Endometrial microvascular endothelial cells (primary cell): Measurements from ENCODE around the gene TSLP. TPM values are rescaled to one million over a fixed set of nuclear protein-coding genes. Genes with fewer than 3 reads are reported as not detected.

Source experiments
- in situ Hi-C: cut with HindIII; loops from 2 replicates; pipeline ENCODE4 v1.10.0; 2017; ENCODE audit warnings: low sequenced_read_pairs, low pct_unique_long_range_greater_than_20kb; ENCODE audit errors: inconsistent ontology term
- total RNA-seq: library from RNA; depleted of rRNA; stranded (reverse); fragments of >200 nt; gene quantifications from one replicate; pipeline ENCODE4 v1.2.3, GENCODE V29; 2015; ENCODE audit errors: inconsistent ontology term

TSLP gene
- 0.19 TPM for total RNA-seq

DNA sequence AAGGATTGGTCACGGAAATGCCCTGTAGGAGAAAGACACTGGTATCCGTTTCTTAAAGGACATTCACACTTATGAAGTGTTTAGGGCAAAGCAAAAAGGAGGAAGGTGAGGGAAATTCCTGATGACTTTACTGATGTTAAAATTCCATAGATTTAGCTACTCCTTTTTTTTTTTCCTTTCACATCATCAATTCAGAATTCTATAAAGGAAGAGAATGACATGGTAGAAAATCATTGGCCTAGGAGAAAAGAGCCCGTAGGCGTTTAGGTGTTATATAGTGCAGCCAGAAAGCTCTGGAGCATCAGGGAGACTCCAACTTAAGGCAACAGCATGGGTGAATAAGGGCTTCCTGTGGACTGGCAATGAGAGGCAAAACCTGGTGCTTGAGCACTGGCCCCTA is at the start of gene TSLP:
TSS of gene TSLP (plus strand) at position 301 of the 400 bp plus-strand sequence. CDS start 178 bp downstream, outside the sequence.
- in situ Hi-C loops: no loop called here

DNA sequence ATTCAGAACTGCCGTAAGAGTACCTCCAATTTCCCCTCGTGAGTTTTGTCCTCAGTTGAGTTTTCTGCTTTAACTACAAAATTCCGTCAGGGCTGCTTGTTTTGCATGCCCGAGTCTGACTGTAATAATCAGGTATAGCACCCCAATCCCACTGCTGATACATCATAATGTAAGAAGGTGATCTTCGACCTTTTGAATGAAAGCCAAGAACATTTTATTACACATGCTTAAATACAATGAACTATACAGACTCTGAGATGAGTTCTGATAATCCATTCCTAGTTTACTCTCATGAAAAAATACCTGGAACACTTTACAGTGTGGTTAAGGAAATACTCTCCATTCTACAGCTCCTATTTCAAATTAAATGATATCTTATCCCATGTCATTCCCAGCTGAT is 49.2 kb upstream of the TSLP start:
- in situ Hi-C loops: no loop called here

DNA sequence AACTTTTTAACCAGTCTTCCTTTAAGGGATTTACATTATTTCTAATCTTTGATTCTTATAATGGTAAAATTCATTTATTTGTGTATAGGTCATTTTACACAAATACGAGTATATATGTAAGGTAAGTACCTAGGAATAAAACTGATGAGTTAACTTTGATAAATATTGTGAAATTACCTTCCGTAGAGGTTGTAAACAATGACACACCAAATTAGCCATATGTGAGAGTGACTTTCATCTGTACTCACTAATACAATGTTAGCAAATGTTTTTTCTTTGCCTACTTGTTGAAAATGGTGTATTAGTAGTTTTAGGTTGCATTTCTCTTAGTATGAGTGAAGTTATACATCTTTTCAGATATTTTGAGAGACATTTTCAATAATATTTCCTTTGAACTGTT is 42.6 kb upstream of the TSLP start:
- in situ Hi-C loops: no loop called here

DNA sequence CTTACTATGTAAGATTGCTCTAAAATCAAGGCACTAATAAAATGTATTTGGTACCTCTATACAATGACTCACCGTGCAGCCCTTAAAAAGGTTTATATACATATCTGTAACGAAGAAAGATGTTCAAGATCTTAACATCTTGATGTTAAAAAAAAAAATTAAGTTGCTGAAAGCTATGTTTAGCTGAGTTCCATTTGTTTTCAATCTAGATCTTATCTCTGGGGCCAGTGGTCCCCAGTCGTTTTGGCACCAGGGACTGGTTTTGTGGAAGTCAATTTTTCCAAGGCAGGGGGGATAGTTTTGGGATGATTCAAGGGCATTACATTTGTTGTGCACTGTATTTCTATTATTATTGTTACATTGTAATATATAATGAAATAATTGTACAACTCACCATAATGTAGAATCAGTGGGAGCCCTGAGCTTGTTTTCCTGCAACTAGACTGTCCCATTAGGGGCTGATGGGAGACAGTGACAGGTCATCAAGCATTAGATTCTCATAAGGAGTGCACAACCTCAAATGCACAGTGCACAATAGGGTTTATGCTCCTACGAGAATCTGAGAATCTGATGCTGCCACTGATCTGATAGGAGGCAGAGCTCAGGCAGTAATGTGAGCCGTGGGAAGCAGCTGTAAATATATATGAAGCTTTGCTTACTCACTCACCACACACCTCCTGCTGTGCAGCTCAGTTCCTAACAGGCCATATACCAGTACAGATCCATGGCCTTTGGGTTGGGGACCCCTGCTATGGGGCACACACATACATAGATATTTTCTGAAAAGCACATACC is 27.6 kb upstream of the TSLP start:
- in situ Hi-C loops: no loop called here

DNA sequence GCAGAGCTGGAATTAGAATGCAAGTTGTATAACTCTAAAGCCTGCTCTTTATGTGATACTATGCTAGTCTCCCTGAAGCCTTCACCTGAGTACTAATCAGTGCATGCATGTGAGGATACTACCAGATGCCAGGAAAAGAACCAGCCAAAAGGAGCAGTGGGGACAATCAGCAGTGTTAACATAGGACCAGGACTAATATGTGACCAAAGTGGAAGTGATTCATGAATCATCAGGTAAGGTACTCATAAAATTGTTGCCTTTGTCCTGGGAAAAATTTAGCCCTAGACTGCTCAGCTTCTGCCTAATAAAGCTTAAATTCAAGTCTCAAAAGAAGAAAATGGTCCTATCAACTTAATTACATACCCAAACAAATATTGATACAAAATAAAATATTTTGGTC is 13.4 kb upstream of the TSLP start:
- in situ Hi-C loops: no loop called here

DNA sequence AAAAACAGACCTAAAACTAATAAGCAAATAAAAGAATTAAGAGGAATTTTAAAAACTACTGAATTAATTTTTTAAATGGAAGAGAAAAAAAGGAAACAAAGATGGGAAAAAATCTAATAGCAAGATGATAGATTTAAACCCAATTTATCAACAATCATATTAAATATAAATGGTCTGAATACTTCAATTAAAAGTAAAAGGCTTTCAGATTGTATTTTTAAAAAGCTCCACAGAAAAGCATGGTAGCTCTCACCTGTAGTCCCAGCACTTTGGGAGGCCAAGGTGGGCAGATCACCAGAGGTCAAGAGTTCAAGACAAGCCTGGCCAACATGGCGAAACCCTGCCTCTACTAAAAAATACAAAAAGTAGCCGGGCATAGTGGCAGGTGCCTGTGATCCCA is 11.3 kb upstream of the TSLP start:
- in situ Hi-C loops: no loop called here

DNA sequence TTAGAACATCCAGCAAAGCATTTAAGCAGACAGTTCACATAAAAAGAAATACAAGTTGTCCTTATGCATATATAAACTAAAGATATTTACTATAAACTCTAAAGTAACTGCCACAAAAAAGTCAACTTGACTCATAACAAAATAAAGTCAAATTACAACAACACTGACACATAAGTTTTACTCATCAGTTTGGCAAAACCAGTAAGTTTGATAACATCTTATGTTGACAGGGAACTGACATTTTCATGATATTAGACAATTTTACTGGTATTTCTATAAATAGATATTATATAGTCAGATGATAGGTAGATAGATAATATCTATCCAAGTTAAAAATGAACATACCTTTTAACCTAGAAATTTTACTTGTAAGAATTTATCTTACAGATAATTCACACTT is 9.9 kb upstream of the TSLP start:
- in situ Hi-C loops: no loop called here

DNA sequence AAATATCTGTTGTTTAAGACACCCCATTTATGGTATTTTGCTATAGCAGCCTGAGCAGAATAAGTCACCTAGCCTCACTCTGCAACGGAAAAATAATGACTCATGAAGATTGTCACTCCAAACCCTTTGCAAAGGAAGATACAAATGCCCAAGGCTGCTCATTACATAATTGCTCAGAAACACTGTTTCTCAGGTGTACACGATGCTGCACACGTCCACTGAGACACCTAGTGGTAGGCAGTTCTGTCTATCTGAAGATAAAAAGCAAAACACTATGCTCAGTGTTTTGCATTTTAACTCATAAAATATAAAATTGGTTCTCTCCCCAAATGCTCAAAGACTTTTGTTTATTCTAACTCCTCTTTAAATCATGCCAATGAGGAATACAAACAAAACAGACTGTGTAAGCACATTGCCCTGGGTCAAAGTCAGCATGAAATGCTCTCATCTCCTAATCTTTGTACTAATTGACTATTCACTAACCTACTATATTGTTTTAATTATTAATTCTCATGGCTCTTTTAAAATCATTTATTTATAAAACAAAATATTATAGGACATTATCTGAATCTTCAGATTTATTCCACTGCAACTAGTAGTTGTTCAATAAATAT is 7.7 kb upstream of the TSLP start:
- in situ Hi-C loops: no loop called here

DNA sequence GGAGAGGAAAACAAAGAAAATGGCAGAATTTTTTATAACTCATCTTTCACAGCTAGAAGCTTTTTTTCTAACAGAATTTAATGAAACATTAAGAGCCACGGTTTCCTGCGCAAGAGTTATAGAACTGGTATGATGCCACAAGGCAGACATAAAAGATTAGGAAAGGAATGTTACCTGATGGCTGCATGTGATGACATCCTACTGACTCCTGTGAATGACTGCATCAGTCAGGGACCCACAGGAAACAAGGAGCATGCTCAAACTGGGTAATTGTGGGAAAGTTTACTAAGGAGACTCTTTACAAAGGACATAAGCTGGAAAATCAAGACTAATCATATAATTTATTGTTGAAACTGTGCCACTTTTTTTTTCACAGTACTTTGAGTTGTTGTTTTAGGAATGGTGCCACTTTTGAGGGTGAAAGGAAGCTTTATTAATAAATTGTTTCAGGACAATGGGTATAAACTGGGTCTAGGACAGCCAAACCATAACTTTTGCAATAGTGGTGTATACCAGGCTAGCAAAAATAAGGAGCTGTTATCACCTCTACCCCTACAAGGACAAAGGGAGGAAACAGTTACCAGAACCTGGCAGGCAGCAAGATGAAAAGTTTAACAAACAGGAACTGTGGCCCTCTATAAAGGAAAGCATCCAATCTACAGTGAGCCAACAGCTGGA is 5.1 kb upstream of the TSLP start:
- in situ Hi-C loops: no loop called here

DNA sequence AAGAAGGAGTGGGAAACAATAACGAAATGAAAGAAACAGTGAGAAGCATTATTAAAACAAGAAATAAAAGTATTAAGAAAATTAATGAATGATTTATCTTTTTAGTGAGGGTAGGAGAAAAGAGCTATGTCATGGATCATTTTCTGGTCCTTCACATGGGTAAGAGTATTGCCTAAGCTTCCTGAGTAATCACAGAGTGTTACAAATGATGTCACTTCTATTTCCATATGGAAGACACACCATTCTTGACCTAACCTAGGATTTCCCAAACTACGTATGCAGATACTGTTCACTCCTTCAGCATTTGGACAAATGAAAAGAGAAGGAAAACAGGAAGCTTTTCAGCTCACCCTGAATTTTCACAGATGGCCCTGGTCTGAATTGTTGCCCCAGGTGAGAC is 3.3 kb upstream of the TSLP start:
- in situ Hi-C loops: no loop called here

DNA sequence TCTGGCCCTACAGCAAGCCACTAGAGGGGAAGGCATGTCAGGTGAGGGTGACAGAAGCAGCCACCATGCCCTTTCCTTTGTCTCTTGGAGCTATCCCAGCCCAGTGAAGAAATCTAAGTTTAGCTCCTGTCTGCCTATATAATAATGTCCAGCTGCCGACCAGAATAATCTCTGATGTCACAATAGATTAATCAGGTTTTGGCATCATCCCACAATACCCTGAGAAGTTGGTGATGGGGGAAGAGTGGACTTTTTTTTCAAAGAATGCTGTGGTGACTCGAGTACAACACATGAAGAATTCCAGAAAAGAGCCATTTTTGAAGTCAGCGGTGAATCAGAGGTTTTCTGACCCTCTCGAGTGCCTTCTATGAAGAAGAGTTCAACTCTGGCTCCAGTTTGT is 1.7 kb upstream of the TSLP start:
- in situ Hi-C loops: no loop called here

DNA sequence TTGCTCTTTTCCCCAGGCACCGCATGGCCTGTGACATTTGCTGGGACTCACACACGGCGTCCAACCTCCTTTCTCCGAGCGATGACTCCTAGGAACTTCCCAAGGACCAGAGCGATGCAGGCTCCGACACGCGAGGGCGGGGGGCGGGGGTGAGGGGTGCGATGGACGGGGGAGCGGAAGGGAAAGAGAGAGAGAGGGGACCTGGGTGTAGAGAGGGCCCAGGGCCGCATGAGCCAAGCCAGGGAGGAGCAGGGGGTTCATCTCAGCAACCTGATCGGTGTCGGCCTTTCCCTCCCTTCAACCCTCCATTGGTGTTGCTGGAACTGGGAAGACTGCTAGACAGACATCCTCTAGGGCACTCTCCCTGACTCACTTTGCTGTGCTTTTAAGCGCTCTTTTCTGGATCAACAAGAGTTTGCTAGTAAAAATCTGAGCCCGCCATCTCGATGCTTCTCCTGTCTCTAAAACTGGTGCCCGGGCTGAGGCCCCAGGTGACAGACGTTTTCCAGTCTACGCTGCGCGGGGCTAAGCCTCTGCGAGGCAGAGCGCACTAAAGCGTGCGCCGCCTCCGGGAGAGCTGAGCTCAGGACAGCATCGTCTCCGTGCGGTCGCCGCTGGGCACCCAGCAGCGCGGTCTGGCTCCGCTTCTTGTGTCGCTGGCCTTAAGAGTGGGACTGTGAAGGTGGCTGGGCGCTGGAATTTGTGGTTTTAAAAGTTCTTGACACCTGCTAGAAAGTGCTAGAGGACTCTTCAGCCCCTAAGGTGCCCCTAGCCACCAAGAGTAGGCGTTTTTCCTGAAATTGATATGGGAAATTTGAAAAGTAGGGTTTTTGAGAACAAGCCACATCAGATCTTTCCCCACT is 1.0 kb upstream of the TSLP start:
- in situ Hi-C loops: no loop called here

DNA sequence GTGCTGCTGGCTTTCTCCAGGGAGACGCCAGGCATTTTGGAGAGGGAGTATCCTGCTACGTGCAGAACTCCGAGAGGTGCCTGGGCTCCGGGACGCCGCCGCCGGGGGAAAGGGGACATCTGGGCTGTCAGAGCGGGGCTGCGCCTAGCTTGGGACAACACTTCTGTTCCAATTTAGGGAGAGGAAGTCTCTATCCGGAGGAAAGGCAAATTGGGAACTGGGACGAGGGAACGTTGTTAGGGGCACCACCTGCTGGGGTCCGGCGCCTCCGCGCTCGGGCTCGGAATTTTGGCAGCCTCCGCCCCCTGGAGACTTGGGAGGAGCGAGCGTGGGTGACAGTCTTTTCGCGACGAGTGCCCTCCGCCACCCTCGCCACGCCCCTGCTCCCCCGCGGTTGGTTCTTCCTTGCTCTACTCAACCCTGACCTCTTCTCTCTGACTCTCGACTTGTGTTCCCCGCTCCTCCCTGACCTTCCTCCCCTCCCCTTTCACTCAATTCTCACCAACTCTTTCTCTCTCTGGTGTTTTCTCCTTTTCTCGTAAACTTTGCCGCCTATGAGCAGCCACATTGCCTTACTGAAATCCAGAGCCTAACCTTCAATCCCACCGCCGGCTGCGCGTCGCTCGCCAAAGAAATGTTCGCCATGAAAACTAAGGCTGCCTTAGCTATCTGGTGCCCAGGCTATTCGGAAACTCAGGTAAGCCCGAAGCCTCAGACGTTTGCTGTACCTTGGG is 1.6 kb downstream of the TSLP start:
- in situ Hi-C loops: no loop called here

DNA sequence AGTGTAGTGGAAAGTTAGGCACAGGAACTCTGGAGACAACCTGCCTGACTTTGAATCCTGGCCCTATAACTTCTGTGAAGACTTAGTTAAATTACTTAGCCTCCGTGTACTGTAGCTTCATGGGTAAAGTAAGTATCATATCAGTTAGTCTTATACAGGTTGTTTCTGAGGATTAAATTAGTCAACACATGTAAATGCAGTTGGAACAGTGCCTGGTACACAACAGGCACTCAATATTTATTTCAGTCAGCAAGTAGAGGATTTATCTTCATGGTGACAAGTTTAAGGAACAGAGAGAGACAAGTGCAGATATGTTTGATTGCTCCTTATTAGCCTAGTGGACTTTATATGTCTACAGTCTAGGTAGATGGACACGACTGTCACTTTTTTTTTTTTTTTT is 2.7 kb downstream of the TSLP start:
- in situ Hi-C loops: no loop called here

DNA sequence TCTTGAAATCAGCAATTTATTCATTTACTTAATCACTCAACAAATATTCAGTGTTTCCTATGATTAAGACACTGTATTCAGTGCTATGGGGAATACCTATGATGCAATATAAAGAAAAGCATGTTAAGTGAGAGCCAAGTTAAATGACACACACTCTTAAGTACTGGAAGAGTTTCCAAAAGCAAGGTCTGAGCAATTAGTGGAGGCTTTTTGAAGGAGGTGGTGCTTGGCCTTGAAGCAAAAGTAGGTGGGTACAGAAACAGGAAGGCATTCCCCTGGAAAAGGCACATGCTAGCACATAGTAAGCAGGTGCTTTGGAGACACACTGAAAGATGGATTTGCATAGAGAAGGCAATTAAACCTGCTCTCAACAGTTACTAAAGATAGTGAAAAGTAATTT is 4.0 kb downstream of the TSLP start:
- in situ Hi-C loops: no loop called here

DNA sequence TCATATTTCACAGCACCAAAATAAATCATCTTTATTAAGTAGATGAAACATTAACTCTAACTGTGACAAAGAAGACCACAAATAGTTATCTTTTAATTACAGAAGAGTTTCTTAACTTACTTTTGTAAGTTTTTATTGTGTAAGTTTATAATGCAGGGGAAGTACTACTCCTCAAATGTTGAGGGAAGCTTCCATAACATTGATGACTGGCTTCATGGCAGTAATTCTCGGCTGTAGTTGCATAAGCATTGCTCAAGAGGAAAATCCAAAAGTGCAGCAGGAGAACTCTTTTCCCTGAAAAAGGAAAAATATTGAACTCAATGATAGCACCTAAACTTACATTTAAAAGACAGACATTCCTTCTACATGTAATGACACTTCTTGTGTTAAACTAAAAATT is 4.6 kb downstream of the TSLP start:
- in situ Hi-C loops: no loop called here

DNA sequence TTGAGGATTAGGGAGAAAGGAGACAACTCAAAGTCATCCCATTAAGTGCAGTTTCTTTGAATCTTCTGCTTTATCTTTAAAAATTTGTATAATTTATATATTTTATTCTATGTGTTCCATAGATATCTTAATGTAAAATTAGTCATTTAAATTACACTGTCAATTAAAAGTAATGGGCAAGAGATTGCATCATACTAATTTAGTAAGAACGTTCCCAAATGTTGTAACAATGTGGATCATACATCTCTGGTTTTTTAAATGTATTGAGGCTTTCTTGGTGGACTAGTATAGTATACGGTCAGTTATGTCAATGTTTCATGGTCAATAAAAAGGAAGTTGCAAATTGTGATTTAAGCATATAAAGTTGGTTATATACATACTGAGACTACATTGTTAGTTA is 6.2 kb downstream of the TSLP start:
- in situ Hi-C loops: no loop called here

DNA sequence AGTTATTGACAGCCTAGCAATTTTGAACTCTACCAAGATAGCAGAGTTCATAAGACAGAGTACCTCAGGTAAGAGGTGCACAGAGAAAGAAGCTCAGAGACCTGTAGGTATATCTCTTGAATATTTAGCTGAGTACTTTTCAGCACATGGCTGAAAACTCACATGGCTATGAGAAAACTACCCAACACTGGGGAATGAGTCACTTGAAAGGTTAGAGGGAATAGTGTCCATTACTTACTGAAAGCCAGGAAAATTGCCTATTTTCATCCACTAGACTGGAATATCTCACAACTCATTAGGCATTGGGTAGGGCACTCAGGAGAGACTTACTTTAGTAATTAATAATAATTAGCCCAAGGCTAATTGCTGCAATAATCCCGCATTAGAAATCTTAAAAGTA is 8.3 kb downstream of the TSLP start:
- in situ Hi-C loops: no loop called here

DNA sequence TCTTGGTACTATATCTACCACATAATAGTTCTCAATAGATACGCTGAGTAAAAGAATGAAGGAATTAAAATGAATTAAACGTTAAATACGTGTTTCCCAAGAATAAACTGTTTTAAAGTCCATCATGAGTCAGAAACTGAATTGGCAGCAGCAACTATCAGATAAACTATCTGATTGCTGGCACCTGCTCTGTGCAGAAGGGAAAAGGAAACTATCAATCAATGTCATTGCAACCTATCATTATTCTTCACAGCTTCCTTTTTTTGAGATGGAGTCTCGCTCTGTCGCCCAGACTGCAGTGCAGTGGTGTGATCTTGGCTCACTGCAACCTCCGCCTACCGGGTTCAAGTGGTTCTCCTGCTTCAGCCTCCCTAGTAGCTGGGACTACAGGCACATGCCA is 11.8 kb downstream of the TSLP start:
- in situ Hi-C loops: no loop called here
